Hematopoietic multipotent progenitor cell treated with erythropoietin and hydrocortisone succinate and interleukin-3 and kit ligand, for 17 days (in vitro differentiated cells): ENCODE data around the gene OR2Z1.

Source experiments
- DNase-seq: peaks from one replicate; pipeline ENCODE4 v3.0.0-alpha.2; 2015; ENCODE audit warnings: low spot score

OR2Z1 gene

GRCh38 chr19:8721334-8721733 is at the start of gene OR2Z1:
OR2Z1 (plus strand) TSS chr19:8721634; CDS start chr19:8731029, 9,395 bp downstream.
- DNase-seq = no peak

- no peak for DNase-seq
Observed at GRCh38 chr19:8673276-8673891, 48.0 kb upstream of the OR2Z1 start.

GRCh38 chr19:8675066-8675465 is 46.4 kb upstream of the OR2Z1 start:
- DNase-seq = no peak

- no peak for DNase-seq
Observed at GRCh38 chr19:8678244-8678807, 43.1 kb upstream of the OR2Z1 start.

GRCh38 chr19:8680676-8681344 is 40.6 kb upstream of the OR2Z1 start:
- no peak for DNase-seq

GRCh38 chr19:8681345-8682029 is 39.9 kb upstream of the OR2Z1 start:
- no peak for DNase-seq

- no peak for DNase-seq
Observed at GRCh38 chr19:8682472-8682871, 39.0 kb upstream of the OR2Z1 start.

- no peak for DNase-seq
Observed at GRCh38 chr19:8682931-8683330, 38.5 kb upstream of the OR2Z1 start.

- DNase-seq = no peak
Observed at GRCh38 chr19:8684001-8684902, 37.2 kb upstream of the OR2Z1 start.

GRCh38 chr19:8686549-8686948 is 34.9 kb upstream of the OR2Z1 start:
- DNase-seq = no peak

GRCh38 chr19:8688930-8689329 is 32.5 kb upstream of the OR2Z1 start:
- no peak for DNase-seq

GRCh38 chr19:8690753-8691539 is 30.5 kb upstream of the OR2Z1 start:
- DNase-seq = no peak

GRCh38 chr19:8695501-8695900 is 25.9 kb upstream of the OR2Z1 start:
- DNase-seq = no peak

GRCh38 chr19:8695911-8696310 is 25.5 kb upstream of the OR2Z1 start:
- DNase-seq = no peak

GRCh38 chr19:8696993-8697392 is 24.4 kb upstream of the OR2Z1 start:
- DNase-seq = no peak

- no peak for DNase-seq
Observed at GRCh38 chr19:8697671-8698432, 23.6 kb upstream of the OR2Z1 start.

- no peak for DNase-seq
Observed at GRCh38 chr19:8698433-8699063, 22.9 kb upstream of the OR2Z1 start, which contains the start of gene ACTL9. ACTL9 (minus strand) TSS chr19:8698795; CDS start chr19:8698701, 94 bp downstream.

- DNase-seq = no peak
Observed at GRCh38 chr19:8699908-8700307, 21.5 kb upstream of the OR2Z1 start.

GRCh38 chr19:8700956-8701355 is 20.5 kb upstream of the OR2Z1 start:
- DNase-seq = no peak

- no peak for DNase-seq
Observed at GRCh38 chr19:8702350-8702749, 19.1 kb upstream of the OR2Z1 start.
